HG03196 (cell line): Measurements from ENCODE around the gene SLC18A2.
"Not testable (repeated sequence)": the region's sequence is repeated elsewhere in the genome, so short reads cannot be mapped to it uniquely, and the experiment has no call there.

Experiments
- ATAC-seq: cut with Tn5 transposase; IDR thresholded peaks from one replicate; pipeline ENCODE4 v1.9.1; 2021; ENCODE audit not compliant: unreplicated experiment

The SLC18A2 gene

DNA sequence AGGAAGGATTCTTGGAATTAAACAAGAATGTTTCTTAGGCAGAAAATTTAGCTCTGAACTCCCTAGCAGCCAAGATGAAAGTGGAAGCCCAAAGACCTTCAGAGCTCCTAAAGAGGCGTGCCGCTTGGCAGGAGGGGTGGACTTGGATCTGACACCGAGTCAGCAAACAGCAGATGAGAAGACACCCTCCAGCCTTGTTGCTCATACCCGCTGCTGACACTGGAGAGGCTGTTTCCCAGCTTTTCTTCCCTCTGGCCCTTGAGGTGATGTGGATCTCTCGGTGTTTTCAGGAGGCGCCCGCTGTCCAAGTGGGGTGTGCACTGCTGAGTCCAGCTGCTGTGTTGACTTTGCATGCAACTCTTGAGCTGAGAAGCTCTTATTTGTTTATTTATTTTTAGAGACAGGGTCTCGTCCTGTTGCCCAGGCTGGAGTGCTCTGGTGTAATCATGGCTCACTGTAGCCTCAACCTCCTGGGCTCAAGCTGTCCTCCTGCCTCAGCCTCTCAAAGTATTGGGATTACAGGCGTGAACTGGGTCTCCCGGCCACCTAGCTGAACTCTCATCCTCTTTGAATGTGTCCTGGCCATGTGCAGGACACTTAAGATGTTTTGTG, 21.5 kb downstream of the SLC18A2 start:
- ATAC-seq: no peak

GRCh38 chr10:117262903-117263293, 22.0 kb downstream of the SLC18A2 start:
- no peak for ATAC-seq

GRCh38 chr10:117264782-117265181, 23.9 kb downstream of the SLC18A2 start:
- no peak for ATAC-seq

DNA sequence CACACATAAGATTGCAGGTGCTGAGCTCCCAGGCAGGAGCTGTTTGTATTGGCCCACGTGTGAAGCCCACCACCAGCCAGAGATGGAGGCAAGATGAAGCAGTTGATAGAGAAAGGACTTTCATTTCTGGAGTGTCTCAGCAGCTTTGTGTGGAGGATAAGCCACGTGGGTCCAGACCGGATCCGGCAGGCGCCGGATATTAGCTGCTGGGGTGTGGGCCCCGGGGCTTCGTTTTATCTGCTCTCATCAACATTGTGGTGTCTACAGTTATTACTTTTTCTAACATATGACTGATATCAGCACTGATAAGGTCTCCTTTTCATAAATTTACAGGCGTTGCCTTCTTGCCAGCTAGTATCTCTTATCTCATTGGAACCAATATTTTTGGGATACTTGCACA, 25.5 kb downstream of the SLC18A2 start:
- no peak for ATAC-seq

GRCh38 chr10:117266812-117267211, 25.9 kb downstream of the SLC18A2 start:
- no peak for ATAC-seq

DNA sequence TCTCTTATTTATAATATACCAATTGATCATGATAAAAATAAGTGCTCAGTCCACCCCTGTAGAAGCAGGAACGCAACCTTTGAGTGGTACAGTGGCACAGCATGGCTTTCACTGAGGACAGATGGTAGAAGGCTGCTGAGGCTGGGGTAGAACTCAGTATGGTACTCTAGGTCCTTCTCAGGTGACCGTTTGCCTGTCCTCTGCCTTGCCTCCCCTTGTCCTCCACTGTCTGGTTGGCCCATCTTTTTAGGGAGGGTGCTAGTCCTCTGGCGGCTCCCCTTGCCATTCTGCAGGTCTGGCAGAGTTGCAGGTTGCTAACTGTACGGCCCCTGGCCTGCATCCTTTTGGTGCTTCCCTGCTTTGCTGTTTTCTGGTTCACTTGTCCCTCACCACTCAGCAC, 27.3 kb downstream of the SLC18A2 start:
- no peak for ATAC-seq

GRCh38 chr10:117268907-117269306, 28.0 kb downstream of the SLC18A2 start:
- no peak for ATAC-seq

GRCh38 chr10:117271427-117271826, 30.5 kb downstream of the SLC18A2 start:
- ATAC-seq: no peak

DNA sequence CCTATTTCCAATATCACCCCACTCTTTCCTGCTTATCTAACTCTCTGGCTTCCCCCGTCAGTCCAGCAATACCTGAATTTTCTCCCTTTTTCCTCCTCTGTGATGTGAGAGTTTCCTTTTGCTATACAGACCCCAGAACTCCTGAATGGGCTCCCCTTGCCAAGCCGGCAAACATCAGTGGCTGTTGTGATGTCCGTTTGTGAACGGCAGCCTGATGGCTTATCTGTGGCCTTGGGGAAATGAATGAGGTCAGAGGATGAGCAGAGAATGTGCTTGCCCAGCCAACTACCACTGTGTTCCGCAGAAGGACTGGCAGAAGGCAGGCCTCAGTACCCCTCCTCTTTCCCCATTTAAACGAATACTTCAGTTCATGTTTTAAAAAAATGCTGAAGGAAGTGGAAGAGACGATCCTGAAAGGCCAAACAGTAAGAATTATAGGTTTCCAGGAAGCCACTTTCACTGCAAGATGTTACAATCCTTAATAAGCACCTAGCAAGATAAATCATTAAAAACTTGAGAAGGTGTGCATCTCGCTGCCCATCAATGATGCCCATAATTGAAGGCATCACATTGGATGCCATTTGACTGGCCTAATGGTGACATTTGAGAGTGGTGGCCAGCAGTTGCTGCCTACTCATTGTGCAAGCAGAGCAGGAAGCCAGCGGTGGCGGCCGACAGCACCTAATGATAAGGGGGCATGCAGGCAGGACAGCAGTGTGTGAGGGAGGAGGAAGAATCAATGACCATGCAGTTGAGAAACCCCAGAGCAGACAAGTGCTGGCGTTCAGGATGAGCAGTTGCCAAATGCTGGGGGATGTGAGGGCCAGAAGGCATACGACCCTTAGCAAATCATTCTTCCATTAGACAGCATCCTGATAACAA, 31.5 kb downstream of the SLC18A2 start:
- ATAC-seq: no peak

- no peak for ATAC-seq
Measured at GRCh38 chr10:117273980-117274379, 33.1 kb downstream of the SLC18A2 start.

GRCh38 chr10:117274509-117274908, 33.6 kb downstream of the SLC18A2 start:
- ATAC-seq: no peak

DNA sequence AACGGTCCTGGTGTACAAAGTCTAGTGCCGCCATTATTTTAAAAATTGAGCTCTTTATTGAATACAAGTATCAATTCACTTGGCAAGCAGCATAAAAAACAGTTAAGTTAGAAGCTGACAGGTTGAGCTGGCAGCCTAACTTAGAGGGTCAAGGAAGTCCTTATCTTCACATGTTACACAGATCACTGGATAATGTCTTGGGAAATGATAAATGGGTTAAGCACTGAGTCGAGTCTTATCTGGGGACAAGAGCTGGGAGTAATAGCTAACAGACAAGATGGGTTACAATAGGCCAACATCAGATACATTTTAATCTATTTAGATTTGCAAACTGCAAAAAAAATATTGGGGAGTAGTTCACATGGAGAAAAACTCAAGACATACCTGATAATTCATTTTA, 34.2 kb downstream of the SLC18A2 start:
- no peak for ATAC-seq

DNA sequence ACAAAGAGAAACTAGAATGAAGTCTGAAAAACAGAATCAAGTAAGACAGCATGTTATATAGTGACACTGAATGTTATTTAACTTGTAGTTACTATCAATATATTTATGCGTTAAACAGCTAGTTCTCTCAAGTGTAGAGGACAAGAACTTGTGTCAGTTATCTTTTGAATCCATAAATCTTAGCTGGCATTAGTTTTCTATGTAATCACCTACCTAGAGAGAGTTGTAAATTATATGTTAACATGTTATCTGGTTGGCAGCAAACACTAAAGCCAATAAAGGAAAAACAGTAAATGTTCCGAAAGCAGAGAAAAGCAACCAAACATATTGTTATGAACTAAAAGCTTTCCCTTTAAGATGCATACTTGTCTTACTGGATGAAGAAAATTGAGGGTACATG, 36.8 kb downstream of the SLC18A2 start:
- ATAC-seq: no peak

DNA sequence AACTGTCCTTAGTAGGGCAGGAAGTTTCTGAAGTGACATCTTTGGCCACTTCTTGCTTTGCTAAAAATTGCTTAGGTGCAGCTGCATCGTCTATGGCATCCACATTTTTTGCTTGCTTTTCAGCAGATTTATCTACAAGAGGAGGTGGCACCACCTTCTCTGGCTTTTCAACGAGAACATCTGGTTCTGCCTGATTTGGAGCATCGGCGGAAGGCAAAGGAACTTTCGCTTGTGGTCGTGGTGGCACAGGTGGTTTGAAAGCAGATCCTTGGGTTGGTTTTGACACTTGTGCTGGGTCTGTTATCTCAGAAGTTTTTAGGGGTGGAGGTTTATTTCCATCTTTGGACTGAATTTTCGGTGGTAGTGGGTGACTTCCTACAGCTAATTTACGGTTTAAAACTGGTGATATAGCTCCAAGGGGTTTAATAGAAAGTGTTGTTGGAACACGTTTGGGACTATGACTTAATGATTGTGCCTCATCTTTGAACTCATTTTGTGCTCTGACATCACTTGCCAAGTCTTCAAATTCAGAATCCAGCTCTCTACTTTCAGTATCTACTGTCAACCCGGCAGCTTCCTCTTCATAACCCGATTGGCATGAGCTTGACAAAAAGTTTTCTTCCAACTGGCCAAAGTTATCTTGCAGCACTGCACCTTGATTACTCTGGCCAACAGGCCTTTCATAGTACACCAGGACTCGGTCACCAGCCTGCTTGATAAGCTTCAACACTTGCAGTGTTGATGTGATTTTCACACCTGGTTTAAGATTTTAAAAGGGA, 44.0 kb downstream of the SLC18A2 start:
- no peak for ATAC-seq

DNA sequence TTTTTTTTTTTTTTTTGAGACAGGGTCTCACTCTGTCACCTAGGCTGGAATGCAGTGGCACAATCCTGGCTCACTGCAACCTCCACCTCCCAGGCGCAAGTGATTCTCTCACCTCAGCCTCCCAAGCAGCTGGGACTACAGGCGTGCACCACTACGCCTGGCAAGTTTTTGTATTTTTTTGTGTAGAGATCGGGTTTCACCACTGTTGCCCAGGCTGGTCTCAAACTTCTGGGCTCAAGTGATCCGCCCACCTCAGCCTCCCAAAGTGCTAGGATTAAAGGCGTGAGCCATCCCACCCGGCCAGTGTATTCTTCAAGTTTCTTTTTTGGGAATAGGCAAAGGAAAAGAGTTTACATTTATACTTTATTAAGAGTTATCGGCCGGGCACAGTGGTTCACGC, 50.0 kb downstream of the SLC18A2 start:
- not testable (repeated sequence) for ATAC-seq

DNA sequence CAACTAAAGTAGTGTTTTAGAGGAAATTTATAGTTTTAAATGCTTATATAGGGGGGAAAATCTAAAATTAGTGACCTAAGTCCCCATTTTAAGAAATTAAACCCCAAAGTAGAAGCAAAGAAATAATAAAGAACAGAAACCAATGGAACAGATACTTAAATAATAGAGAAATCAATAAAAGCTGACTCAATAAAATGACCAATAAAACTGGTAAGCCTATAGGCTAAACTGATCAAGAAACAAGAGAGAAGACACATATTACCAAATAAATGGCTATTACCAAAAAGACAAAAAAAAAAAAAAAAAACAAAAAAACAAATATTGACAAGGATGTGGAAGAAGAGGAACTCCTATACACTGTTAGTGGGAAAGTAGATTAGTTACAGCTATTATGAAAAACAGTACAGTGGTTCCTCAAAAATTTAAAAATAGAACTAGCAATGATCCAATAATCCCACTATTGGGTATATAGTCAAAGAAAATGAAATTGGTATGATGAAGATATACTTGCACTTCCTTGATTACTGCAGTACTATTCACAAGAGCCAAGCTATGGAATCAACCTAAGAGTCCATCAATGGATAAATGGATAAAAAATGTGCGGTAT, 53.2 kb downstream of the SLC18A2 start:
- ATAC-seq: no peak

- ATAC-seq: no peak
Measured at GRCh38 chr10:117294735-117295134, 53.8 kb downstream of the SLC18A2 start.

GRCh38 chr10:117298219-117298618, 57.3 kb downstream of the SLC18A2 start:
- ATAC-seq: no peak

DNA sequence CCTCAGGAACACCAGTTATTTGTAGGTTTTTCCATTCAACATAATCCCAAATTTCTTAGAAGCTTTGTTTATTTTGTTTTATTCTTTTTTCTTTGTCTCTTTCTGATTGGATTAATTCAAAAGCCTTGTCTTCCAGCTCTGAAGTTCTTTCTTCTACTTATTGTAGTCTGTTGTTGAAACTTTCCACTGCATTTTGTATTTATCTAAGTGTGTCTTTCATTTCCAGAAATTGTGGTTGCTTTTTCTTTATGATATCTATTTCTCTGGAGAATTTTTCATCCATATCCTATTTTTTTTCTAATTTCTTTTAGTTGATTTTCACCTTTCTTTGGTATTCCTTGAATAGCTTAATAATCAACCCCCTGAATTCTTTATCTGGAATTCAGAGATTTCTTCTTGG, 58.5 kb downstream of the SLC18A2 start:
- ATAC-seq: no peak

- ATAC-seq: no peak
Measured at GRCh38 chr10:117300671-117301070, 59.8 kb downstream of the SLC18A2 start.

DNA sequence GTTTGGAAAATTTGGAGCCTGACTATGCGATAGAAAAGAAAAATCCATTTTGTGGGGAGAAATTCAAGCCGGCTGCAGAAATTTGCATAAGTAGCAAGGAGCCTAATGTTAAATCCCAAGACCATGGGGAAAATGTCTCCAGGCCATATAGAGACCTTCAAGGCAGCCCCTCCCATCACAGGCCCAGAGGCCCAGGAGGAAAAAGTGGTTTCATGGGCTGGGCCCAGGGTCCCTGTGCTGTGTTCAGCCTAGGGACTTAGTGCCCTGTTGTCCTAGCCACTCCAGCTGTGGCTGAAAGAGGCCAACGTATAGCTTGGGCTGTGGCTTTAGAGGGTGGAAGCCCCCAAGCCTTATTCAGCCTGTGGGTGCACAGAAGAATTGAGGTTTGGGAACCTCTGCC, 62.5 kb downstream of the SLC18A2 start:
- ATAC-seq: not testable (repeated sequence)
